Measurements from ENCODE around the gene CIZ1.
"Not testable (repeated sequence)": the region's sequence is repeated elsewhere in the genome, so short reads cannot be mapped to it uniquely, and the experiment has no call there.

Gene CIZ1

DNA sequence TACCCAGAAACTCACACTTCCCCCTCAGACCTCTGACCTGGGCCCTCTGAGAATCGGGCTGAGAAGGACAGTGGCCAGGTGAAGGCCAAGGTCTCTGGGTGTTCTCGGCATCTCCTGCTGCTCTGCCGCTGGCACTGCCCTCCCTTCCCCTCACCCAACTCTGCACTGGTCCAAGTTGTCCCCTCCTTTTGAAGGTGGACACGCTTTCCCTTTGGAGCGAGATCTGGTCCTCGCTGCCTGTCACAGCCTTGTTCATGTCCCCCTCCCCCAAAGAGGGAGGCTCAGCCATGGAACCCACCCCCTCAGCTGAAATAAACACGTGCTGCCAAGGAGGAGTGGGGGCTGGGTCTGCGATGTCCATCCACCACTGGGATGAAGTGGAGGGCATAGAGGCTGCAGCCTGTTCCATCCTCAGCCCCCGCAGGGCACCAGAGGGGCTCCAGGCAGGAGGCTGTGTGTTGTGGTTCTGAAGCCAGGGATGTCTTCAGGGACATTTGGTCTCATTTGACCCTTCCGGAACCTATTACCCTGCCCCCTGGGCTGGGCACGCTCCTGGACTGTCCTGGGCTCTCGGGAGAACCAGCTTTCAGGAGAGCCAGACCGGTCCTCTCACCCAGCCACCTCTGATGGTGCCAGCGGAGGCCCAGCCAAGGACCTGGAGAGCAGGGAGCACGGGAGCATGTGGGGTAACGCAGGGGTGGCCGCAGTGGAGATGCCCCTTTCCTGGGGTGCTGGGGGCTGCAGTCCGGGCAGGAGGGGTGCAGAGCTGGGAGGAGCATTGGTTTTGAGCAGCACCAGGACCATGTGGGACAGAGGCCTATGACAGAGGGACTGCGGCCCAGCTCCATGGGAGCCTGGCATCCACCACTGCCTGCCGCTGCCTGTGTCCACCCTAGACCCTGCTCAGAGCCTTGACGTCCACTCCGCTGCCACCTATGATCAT, 46.9 kb downstream of the CIZ1 start:
- no peak for DNase-seq

- no peak for DNase-seq
Measured at GRCh38 chr9:128143525-128144238, 47.7 kb downstream of the CIZ1 start.

- no peak for DNase-seq
Measured at GRCh38 chr9:128142596-128142995, 48.8 kb downstream of the CIZ1 start.

DNA sequence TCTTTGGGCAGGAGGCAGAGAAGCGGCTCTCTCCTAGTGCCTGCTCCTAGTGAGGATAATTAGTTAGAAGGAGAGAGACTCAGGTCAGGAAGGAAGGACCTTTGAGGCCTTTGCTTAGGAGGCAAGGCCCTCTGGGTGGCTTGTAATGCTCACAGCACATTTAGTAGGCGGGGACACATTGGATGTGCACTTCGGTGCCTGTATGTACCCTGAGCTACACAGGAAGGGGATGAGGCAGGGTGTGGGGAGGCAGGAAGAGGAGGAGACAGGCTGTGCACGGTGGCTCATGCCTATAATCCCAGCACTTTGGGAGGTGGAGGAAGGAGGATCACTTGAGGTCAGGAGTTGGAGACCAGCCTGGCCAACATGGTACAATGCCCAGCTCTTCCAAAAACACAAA, 49.3 kb downstream of the CIZ1 start:
- DNase-seq = no peak

DNA sequence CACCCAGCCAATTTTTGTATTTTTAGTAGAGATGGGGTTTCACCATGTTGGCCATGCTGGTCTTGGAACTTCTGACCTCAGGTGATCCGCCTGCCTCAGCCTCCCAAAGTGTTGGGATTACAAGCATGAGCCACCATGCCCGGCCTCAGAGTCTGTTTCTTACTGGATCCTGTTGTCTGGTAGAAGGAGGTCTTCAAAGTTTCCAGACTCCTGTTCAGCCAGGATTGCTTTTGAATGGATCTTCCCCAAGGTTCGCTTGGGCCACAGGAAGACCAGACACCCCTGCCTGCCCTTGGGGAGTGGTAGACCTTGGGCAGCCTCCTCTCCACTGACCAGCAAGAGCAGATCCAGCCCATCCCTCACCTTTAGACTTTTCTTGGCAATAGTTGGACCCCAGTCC, 49.8 kb downstream of the CIZ1 start:
- no peak for DNase-seq

GRCh38 chr9:128139621-128140020, 51.8 kb downstream of the CIZ1 start:
- DNase-seq = no peak

DNA sequence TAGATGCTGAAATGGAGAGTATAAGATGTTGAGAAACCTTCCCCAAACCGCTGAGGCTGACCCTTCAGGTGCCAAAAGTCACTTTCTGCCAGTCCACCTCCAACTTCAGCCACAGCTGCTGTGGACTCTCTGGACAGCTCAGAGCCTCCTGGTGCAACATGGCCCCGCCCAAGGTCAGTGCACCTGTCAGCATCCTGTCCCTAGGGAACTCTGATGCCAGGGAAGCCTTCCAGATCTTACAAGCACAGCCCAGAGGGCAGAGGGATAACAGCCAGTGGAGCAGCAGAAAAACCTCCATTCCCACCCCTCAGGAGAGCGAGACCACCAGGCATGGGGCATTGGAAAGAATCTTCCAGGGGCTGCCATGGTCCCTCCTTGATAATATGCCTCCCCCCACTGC, 53.4 kb downstream of the CIZ1 start:
- no peak for DNase-seq

GRCh38 chr9:128136816-128137793, 54.3 kb downstream of the CIZ1 start:
- no peak for DNase-seq

DNA sequence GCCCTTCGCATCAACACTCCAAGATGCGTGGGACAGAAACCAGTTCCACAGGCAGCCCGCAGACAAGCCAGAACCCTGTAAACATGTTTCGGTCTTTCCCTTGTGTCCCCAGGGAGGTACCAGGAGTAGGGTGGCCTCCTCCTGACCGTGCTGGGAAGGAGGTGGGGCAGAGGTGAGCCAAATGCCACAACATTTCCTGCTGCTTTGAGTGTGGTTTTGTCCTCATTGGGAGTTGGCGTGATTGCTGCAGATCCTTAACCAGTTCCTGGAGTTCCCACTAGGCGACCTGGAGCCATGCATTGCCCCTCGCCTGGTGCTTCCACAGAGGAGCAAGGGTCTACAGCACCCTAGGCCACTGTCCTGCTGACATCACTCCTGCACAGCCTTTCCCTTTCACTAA, 55.8 kb downstream of the CIZ1 start:
- not testable (repeated sequence) for DNase-seq

GRCh38 chr9:128132139-128132538, 59.2 kb downstream of the CIZ1 start:
- DNase-seq = not testable (repeated sequence)

- DNase-seq = not testable (repeated sequence)
Measured at GRCh38 chr9:128131346-128131745, 60.0 kb downstream of the CIZ1 start.

DNA sequence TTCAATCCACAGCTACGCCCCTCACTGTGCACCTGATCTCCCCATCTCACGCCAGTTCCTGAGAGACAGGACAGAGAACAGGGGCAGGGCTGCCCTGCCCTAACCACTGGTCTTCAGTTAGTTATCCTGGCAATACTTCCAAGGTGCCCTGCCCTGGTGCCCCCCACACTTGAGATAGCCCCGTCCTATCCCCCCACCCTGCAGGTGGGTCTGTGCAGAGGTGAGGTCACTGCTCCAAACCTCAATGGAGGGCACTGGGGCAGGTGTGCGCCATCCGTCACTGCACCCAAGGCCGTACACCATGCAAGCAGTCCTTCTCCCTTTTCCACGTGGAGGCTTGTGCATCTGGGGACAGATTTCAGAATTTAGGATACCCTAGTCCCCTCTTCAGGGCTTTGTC, 60.7 kb downstream of the CIZ1 start:
- not testable (repeated sequence) for DNase-seq

DNA sequence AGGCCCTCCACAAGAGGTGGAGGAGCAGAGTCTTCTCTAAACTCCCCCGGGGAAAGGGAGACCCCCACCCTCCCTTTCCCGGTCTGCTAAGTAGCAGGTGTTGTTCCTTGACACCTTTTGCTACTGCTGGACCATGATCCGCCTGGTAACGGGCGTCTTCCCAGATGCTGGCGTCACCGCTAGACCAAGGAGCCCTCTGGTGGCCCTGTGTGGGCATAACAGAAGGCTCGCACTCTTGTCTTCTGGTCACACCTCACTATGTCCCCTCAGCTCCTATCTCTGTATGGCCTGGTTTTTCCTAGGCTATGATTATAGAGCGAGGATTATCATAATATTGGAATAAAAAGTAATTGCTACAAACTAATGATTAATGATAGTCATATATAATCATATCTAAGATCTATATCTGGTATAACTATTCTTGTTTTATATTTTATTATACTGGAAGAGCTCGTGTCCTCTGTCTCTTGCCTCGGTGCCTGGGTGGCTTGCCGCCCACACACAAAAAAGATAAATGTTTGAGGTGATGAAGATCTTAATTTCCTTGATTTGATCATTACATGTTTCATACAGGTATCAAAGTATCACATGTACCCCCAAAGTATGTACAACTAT, 61.3 kb downstream of the CIZ1 start:
- peak; percentile 49 for DNase-seq

- no peak for DNase-seq
Measured at GRCh38 chr9:128128836-128129590, 62.4 kb downstream of the CIZ1 start.

DNA sequence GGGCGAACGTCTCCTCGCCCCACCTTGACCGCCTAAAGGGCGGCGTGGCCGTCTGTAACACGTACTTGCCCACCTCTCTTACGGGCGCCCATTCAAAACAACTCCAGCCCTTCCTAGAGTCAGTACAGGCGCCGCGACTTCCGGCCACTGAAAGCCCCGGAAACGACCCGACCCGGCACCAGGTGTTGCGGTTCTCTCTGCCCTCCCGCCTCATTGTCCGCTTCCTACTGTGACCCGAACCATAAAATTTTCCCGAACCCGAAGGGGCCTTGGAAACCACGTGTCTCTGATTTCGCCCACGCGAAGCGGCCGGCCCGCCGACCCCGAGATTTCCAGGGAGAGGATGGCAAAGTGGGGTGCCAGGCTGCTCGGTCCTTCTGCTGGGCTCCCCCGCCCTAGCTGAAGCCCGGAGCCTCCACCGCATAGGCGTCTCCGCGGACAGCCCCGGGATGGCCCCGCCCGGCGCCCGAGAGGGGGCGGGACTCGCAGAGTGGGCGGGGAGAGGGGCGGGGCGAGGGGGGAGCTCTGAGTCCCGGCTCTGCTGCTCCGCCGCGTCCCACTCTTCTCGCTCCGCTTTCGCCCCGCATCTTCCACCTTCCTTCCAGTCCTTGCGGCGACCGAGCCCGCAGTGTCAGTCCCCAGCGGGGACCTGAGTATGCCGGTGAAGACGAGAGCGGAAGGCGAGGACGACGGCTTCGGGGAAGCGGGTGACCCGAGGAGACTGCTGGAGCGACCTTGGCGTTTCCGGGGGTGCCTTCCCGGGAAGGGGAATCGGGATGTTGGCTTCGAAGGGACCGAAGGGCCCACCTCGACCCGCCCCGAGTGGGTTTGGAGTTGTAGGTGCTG, 63.2 kb downstream of the CIZ1 start:
- DNase-seq = peak; percentile 80

DNA sequence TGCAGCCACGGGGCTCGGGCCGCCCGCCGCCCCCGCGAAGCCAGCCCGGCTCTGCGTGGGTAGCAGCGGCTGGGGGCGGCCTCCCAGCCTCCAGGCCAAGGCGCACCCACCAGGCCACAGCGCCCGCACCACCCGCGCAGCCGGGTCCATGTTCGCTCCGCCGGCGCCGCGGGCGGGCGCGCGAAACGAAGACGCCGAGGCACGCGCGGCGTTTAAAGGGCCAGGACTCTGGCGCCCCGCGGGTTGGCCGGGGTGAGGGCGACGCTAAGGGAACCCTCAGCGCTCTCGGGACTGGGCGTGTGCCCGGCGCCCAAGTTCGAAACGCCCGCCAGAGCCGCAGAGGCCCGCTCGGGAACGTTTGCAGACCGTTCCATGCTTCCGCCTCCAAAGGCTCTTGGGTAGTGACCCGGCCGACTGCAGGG, 63.8 kb downstream of the CIZ1 start, which contains the start of gene PTGES2:
Gene PTGES2, minus strand, starts transcription at position 162 of the 422 bp plus-strand sequence. Its CDS starts 12 bp downstream, at position 150.
- DNase-seq = peak; percentile 75

DNA sequence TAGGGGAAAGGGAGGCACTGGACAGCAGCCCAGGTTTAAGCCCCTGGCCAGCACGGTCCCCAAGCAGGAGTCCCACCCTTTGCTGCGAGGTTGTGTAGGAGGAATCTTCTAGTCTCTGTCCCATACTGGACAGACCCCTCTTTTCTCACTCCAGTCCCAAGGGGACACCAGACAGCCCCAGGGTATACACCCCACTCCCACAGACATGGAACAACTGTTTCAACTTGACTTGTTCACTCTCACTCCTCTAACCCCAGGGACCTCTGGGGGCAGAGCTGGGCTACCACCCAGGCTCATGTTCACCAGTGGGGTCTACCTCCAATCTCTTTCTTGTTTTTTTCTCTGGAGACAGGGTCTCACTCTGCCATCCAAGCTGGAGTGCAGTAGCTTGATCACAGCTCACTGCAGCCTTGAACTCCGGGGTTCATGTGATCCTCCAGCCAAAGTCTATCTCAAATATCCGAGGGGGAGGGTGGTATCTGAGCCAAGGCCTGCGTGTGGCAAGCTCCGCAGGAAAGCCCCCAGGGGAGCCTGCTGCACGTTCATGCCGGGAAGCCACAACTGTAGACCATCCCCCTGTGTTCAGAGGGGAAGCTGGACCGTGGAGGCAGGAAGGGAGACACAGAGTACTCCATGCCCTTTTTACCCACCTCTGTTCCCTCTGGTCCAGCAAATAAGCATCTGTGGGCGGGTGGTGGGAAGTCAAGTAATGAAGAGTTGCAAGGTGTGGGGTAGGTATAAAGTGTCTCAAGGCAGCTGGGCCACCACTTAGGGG, 65.6 kb downstream of the CIZ1 start:
- no peak for DNase-seq

GRCh38 chr9:128124873-128125579, 66.3 kb downstream of the CIZ1 start:
- peak; percentile 34 for DNase-seq

- no peak for DNase-seq
Measured at GRCh38 chr9:128124451-128124850, 66.9 kb downstream of the CIZ1 start.

Measured in activated CD4-positive, alpha-beta T cell treated with anti-CD3 and anti-CD28 coated beads, Interleukin-2, amount 50 U/mL, for 1 hour (primary cell).